Raji (cell line): Measurements from ENCODE around the gene CRK.

Experiments used
- POLR2A ChIP-seq: IDR thresholded peaks from 2 replicates; pipeline ENCODE4 v1.6.1; 2011; ENCODE audit warnings: low read depth, low read length, control low read depth; ENCODE audit not compliant: insufficient read depth

CRK gene

DNA sequence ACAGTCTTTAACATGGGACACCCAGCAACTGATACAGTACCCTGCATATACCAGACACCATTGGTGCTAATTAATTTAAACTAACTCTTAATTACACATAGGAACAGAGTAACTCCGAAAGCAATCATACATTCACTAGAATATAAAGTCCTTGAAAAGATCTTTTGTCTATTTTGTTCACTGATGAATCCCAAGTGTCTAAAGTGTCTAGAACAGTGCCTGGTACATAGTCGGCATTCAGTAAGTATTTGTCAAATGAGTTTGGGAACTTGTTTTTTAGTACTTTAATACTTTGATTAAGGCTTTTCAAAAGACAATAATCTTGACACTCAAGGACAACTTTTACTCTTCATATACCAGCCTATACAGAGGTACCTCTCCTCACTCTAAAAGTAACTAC is 69.8 kb downstream of the CRK start:
- no peak for TF ChIP-seq POLR2A

GRCh38 chr17:1385861-1386260 is 70.2 kb downstream of the CRK start:
- no peak for TF ChIP-seq POLR2A

- no peak for TF ChIP-seq POLR2A
Measured at GRCh38 chr17:1384905-1385435, 71.1 kb downstream of the CRK start.

GRCh38 chr17:1379930-1380313 is 76.1 kb downstream of the CRK start:
- TF ChIP-seq POLR2A = no peak

DNA sequence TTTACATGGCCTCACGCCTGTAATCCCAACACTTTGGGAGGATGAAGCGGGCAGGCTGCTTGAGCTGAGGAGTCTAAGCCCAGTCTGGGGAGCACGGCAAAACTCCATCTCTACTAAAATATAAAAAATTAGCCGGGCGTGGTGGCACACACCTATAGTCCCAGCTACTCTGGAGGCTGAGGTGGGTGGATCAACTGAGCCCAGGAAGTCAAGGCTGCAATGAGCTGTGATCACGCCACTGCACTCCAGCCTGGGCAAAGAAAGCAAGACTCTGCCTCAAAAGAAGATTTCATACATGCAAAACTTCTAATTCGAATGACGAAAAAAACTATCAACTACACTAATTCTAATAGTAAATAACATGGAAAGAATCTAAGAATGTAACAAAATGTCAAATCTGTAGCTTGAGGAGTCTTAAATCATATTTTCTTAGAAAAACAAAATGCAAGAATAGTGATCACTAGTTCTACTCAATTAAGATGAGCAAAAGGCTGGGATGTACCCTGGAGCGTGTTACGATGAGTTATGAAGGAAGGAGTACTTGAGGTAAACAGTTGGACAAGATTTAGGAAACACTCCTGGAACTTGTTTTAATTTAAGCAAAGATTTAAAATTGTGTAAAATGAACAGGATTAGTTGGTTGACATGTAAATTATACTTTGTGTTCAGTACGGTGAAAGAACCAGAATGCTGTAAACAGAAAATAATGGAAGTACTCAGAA is 76.7 kb downstream of the CRK start:
- TF ChIP-seq POLR2A = no peak

DNA sequence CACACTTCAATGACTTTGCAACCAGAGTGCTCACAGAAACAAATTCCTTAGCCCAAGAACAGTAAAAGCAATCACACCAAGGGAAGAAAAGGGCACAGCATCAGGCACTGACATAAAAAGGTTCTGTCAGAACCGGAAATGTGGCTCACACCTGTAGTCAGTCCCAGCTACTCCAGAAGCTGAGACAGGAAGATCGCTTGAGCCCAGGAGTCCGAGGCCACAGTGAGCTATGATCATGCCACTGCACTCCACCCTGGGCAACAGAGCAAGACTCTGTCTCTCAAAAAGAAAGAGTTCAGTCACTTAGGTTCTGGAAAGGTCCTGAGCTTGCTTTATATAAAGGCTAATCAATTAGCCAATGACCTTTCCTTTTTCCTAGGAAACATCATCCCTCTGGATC is 78.7 kb downstream of the CRK start:
- TF ChIP-seq POLR2A = no peak

DNA sequence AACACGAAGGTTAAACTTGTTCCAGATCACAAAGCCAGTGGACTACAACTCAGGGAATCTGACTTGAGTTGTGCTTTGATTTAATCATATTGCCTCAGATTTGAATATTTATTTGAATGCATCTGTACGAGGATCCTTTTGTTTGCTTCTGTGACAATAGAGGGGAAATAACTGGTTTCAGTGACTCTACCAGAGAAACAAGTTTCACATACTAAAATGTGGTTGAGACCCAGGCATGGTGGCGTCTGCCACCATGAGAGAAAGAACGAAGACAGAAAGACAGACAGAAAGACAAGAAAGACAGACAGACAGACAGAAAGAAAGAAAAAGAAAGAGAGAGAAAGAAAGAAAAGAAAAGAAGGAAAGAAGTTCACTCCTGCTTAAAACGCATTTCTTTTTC is 80.0 kb downstream of the CRK start:
- no peak for TF ChIP-seq POLR2A

- TF ChIP-seq POLR2A = no peak
Measured at GRCh38 chr17:1375615-1376014, 80.4 kb downstream of the CRK start.

DNA sequence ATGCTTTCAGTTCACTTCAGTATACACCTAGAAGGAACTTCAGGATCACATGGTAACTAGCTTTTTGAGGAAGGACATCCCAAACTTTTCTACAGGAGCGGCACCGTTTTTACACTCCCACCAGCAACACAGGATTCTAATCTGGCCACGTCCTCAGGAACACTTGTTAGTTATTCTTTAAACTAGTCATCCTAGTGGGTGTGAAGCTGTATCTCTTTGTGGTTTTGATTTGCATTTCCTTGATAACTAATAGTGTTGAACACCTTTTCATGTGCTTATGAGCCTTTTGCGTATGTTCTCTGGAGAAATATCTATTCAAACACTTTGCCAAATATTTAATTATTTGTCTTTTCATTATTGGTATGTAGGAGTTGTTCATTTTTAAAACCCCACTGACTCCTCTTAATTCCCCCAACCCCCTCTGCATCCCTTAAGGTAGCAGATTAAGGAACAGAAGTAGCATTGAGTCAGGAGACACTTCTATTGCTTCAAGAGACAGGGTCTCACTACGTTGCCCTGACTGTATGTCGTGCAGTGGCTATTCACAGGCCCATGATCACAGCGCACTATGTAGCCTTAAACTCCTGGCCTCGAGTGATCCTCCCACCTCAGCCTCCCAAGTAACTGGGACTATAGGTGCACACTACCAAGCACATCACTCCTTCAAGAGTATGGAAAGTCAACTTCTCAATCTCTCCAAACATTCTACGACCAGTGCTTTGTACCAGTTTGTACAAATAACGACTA is 81.4 kb downstream of the CRK start:
- no peak for TF ChIP-seq POLR2A

GRCh38 chr17:1373707-1374237 is 82.3 kb downstream of the CRK start:
- TF ChIP-seq POLR2A = no peak

DNA sequence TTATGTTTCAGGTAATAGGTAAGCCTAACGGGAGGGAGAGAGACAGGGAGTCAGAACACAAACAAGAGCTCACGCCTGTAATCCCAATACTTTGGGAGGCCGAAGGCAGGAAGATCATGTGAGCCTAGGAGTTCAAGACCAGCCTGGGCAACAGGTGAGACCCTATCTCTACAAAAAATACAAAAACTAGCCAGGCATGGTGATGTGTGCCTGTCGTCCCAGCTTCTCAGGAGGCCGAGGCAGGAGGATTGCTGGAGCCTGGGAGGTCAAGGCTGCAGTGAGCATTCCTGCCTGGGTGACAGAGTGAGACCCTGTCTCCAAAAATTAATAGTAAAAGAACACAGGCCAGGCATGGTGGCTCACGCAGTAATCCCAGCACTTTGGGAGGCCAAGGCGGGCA is 83.4 kb downstream of the CRK start:
- no peak for TF ChIP-seq POLR2A

DNA sequence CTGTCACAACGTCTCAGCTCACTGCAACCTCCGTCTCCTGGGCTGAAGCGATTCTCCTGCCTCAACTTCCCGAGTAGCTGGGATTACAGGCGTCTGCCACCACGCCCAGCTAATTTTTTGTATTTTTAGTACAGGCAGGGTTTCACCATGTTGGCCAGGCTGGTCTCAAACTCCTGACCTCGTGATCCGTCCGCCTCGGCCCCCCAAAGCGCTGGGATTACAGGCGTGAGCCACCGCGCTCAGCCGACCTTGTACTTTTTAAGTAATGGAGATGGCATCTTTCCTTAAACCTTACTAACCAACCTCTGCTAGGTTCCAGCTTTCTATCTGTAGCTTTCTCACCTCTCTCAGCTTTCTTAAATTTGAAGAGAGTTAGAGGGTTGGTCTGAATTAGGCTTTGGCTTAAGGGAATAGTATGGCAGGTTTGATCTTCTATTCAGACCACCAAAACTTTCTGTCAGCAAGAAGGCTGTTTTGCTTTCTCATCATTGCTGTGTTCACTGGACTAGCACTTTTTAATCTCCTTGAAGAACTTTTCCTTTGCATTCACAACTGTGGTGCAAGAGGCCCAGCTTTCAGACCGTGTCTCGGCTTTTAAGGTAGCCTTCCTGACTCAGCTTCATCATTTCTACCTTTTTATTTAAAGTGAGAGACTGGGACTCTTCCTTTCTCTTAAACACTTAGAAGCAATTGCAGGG is 84.0 kb downstream of the CRK start:
- no peak for TF ChIP-seq POLR2A
